ENCODE measurements around the gene PABPN1. TPM values are rescaled to one million over a fixed set of nuclear protein-coding genes. Genes with fewer than 3 reads are reported as not detected.

Gene PABPN1
- total and polyA plus RNA-seq, 9 of the 15 experiments (the other 6 are each of a cell fraction or from before 2014, with no cell fraction given): 32.6 to 388 (median 178) TPM

GRCh38 chr14:23320584-23321571, at the start of gene PABPN1 (continued):
- TF ChIP-seq BRF1 (IDR thresholded peaks at IDR 0.05; ENCODE audit: borderline replicate concordance, extremely low read depth, insufficient read length): no peak
- no peak for TF ChIP-seq KDM2B (CRISPR knock-in tag; IDR thresholded peaks at IDR 0.05)
- peak; percentile 61; the same call in 1 of the 2 replicates for TF ChIP-seq ELF1 (tag; IDR thresholded peaks at IDR 0.05)
- peak in 1 of 2 experiments; percentile 73; a peak in 2 of 3 replicates for TF ChIP-seq CBX3 (IDR thresholded peaks at IDR 0.05; ENCODE audit: borderline replicate concordance in 1 of 2, low read length in 2 of 2)
- no peak for TF ChIP-seq ETS1 (conservative IDR thresholded peaks at IDR 0.05; ENCODE audit: control insufficient read depth, low read depth, low read length)
- TF ChIP-seq ZMIZ1 (IDR thresholded peaks at IDR 0.05; ENCODE audit: low read depth in 2 of 2, low read length in 2 of 2): no peak
- TF ChIP-seq FOXP1 (CRISPR knock-in tag; IDR thresholded peaks at IDR 0.05): 0 out of 2 replicates have a peak, but pooled peaks have one; percentile 10
- no peak for TF ChIP-seq ZNF644 (tag; IDR thresholded peaks at IDR 0.05; ENCODE audit: low read depth)
- peak; percentile 90 for TF ChIP-seq VEZF1 (CRISPR knock-in tag; IDR thresholded peaks at IDR 0.05)
- TF ChIP-seq NFXL1 (CRISPR knock-in tag; IDR thresholded peaks at IDR 0.05): no peak
- TF ChIP-seq THRA (IDR thresholded peaks at IDR 0.05): no peak
- TF ChIP-seq HINFP (tag; conservative IDR thresholded peaks at IDR 0.05; ENCODE audit: low read depth): 0 out of 2 replicates have a peak, but pooled peaks have one; percentile 51
- peak; percentile 89 for TF ChIP-seq GABPB1 (CRISPR knock-in tag; IDR thresholded peaks at IDR 0.05)
- no peak for TF ChIP-seq NR0B1 (IDR thresholded peaks at IDR 0.05; ENCODE audit: partially characterized antibody)

All from K562 (cell line).